Ascending aorta (tissue), 2 donors: Measurements from ENCODE around the gene TARS2. TPM values are rescaled to one million over a fixed set of nuclear protein-coding genes. Genes with fewer than 3 reads are reported as not detected.

Experiments used
- DNase-seq, 2 donors: peaks; one replicate each; pipeline ENCODE4 v3.0.0-alpha.2; 2019; ENCODE audit warnings: low spot score in 2 of 2
- H3K27ac ChIP-seq, 2 donors: fragments of 200-600 bp; sonication (generic); one replicate each; pipeline ENCODE4 v1.5.1; 2016 to 2017; ENCODE audit warnings: mild to moderate bottlenecking in 1 of 2
- H3K27me3 ChIP-seq: fragments of 200-600 bp; sonication (generic); one replicate; pipeline ENCODE4 v1.5.1; 2017
- H3K36me3 ChIP-seq, 2 donors: fragments of 200-600 bp; sonication (generic); one replicate each; pipeline ENCODE4 v1.5.1; 2016
- H3K4me1 ChIP-seq, 2 donors: fragments of 200-600 bp; sonication (generic); one replicate each; pipeline ENCODE4 v1.5.1; 2016 to 2017; ENCODE audit warnings: mild to moderate bottlenecking in 1 of 2
- H3K4me3 ChIP-seq, 2 donors: fragments of 200-600 bp; sonication (generic); one replicate each; pipeline ENCODE4 v1.5.1; 2016 to 2017; ENCODE audit warnings: mild to moderate bottlenecking in 1 of 2
- H3K9me3 ChIP-seq, 2 donors: fragments of 200-600 bp; sonication (generic); one replicate each; pipeline ENCODE4 v1.5.1; 2016
- intact Hi-C: fragments of 100-400 bp; cut with DNase I; formaldehyde crosslinking; loops from one replicate; pipeline ENCODE4 v1.15.1; 2023
- total RNA-seq: library from RNA; depleted of rRNA; stranded (reverse); fragments of >200 nt; gene quantifications from one replicate; pipeline ENCODE4 v1.1.0, GENCODE V29; 2016
- TF ChIP-seq, protein P1 (sequence below), 3 experiments: fragments of 200-600 bp in 2 of 3; fragments of 450-650 bp in 1 of 3; sonication (generic) in 2 of 3; IDR thresholded peaks; one replicate each; pipeline ENCODE4 v1.5.1; 2016 to 2019; ENCODE audit warnings: antibody characterized with exemption in 3 of 3, mild to moderate bottlenecking in 1 of 3, moderate library complexity in 1 of 3

TARS2 gene
- total RNA-seq, 1 donor from 2014 or later: 10.9 TPM

- H3K4me1 ChIP-seq: peaks cover 25 to 30% of the 10 kb centered on the region in 2 donors
- H3K27ac ChIP-seq: peak overlapping the region; percentile 86 to 92
- H3K36me3 ChIP-seq: no peaks in the 10 kb centered on the region
- TF ChIP-seq, protein P1, sequence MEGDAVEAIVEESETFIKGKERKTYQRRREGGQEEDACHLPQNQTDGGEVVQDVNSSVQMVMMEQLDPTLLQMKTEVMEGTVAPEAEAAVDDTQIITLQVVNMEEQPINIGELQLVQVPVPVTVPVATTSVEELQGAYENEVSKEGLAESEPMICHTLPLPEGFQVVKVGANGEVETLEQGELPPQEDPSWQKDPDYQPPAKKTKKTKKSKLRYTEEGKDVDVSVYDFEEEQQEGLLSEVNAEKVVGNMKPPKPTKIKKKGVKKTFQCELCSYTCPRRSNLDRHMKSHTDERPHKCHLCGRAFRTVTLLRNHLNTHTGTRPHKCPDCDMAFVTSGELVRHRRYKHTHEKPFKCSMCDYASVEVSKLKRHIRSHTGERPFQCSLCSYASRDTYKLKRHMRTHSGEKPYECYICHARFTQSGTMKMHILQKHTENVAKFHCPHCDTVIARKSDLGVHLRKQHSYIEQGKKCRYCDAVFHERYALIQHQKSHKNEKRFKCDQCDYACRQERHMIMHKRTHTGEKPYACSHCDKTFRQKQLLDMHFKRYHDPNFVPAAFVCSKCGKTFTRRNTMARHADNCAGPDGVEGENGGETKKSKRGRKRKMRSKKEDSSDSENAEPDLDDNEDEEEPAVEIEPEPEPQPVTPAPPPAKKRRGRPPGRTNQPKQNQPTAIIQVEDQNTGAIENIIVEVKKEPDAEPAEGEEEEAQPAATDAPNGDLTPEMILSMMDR (IDR thresholded peaks at IDR 0.05): no peak
- H3K9me3 ChIP-seq: no peaks in the 10 kb centered on the region
- DNase-seq: no peak
- H3K27me3 ChIP-seq: no peaks in the 10 kb centered on the region
- intact Hi-C loops: loop anchor here (10.0 kb wide), 1 partner anchor 172 kb away; the partner anchor contains the start of gene RPRD2
- H3K4me3 ChIP-seq: no peak overlapping the region
Measured at GRCh38 chr1:150536836-150537731, 49.9 kb downstream of the TARS2 start.

GRCh38 chr1:150537732-150538684 lies 50.8 kb downstream of the TARS2 start:
- DNase-seq: peak in 1 of 2 donors; percentile 90
- intact Hi-C loops: loop anchor here (10.0 kb wide), 1 partner anchor 173 kb away; the partner anchor contains the start of gene RPRD2
- H3K4me3 ChIP-seq: no peak overlapping the region
- H3K36me3 ChIP-seq: no peaks in the 10 kb centered on the region
- H3K9me3 ChIP-seq: no peaks in the 10 kb centered on the region
- peak overlapping the region; percentile 86 to 92 for H3K27ac ChIP-seq
- no peaks in the 10 kb centered on the region for H3K27me3 ChIP-seq
- H3K4me1 ChIP-seq: peaks cover 20 to 26% of the 10 kb centered on the region in 2 donors
- TF ChIP-seq, protein P1 (IDR thresholded peaks at IDR 0.05): no peak

DNA sequence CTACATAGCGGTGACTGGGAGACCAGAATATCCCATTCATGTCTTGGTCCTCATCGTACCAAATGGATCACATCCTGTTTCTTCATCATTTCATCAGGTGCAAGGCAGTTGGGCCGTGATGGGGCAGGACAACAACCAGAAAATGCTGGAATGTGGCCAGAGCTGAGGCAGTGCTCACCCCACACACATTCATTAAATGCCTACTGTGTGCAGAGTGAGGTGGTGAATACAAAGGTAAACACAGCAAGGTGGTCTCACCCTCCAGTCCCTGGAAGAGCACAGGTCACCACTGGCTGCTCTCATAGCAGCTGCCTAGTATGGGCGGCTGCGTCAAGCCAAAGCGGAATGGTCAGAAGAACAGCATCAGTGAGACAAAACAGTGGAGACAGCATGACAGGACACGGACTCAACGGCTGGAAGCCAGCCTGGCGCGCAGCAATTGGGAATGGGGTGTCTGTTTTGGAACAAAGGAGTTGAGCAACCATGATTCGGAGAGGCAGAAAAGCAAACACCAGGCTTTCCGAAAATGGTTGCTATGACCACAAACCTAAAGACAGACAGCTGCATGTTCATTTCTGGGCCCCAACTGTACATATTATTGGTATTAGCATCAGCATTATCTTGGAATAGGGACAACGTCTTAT lies 56.4 kb downstream of the TARS2 start:
- peak in 1 of 2 donors; percentile 79 for DNase-seq

GRCh38 chr1:150544204-150544603 lies 57.0 kb downstream of the TARS2 start:
- Histone ChIP-seq H3K27ac (peak overlapping the region in 1 of 2 donors; percentile 19), H3K36me3 (no peaks in the 10 kb centered on the region), H3K9me3 (no peaks in the 10 kb centered on the region), H3K27me3 (no peaks in the 10 kb centered on the region), H3K4me3 (no peak overlapping the region), H3K4me1 (peaks cover 0 to under 1% of the 10 kb centered on the region in 2 donors)
- intact Hi-C loops: no loop called here
- no peak for DNase-seq
- TF ChIP-seq, protein P1 (IDR thresholded peaks at IDR 0.05): no peak

More for the DNA sequence above, 56.4 kb downstream of the TARS2 start:
- TF ChIP-seq, protein P1 (IDR thresholded peaks at IDR 0.05): no peak
- no peaks in the 10 kb centered on the region for H3K9me3 ChIP-seq
- no peak overlapping the region for H3K27ac ChIP-seq
- H3K4me3 ChIP-seq: no peak overlapping the region
- H3K36me3 ChIP-seq: no peaks in the 10 kb centered on the region
- intact Hi-C loops: no loop called here
- H3K4me1 ChIP-seq: peaks cover 0 to under 1% of the 10 kb centered on the region in 2 donors
- H3K27me3 ChIP-seq: no peaks in the 10 kb centered on the region

GRCh38 chr1:150545486-150546032 lies 58.3 kb downstream of the TARS2 start:
- Histone ChIP-seq H3K9me3 (no peaks in the 10 kb centered on the region), H3K4me1 (peaks cover 8 to 13% of the 10 kb centered on the region in 2 donors), H3K27ac (no peak overlapping the region), H3K27me3 (no peaks in the 10 kb centered on the region), H3K4me3 (no peak overlapping the region), H3K36me3 (no peaks in the 10 kb centered on the region)
- no peak for DNase-seq
- intact Hi-C loops: loop anchor here (5.0 kb wide), 1 partner anchor 83 kb away; no protein-coding TSS in a partner anchor
- TF ChIP-seq, protein P1 (IDR thresholded peaks at IDR 0.05): no peak
